AG09309 (cell line): ENCODE measurements around the gene ZNF354C.

Experiments used
- DNase-seq: peaks from one replicate; pipeline ENCODE4 v3.0.0-alpha.2; 2010; ENCODE audit warnings: low read depth
- H3K4me3 ChIP-seq: 2 replicates; pipeline ENCODE4 v1.5.1; 2011; ENCODE audit warnings: mild to moderate bottlenecking, low read depth, low read length, moderate library complexity; ENCODE audit not compliant: control insufficient read depth
- CTCF ChIP-seq: IDR thresholded peaks from 2 replicates; pipeline ENCODE4 v1.5.1; 2011; ENCODE audit warnings: mild to moderate bottlenecking, low read depth, low read length, inconsistent platforms; ENCODE audit not compliant: insufficient read depth, control insufficient read depth; ENCODE audit errors: missing control alignments

ZNF354C gene

GRCh38 chr5:179119415-179120170, 59.4 kb downstream of the ZNF354C start:
- no peak for TF ChIP-seq CTCF
- no peak for DNase-seq
- no peak overlapping the region for H3K4me3 ChIP-seq

- DNase-seq = no peak
- no peak overlapping the region for H3K4me3 ChIP-seq
- no peak for TF ChIP-seq CTCF
Measured at GRCh38 chr5:179120421-179120861, 60.3 kb downstream of the ZNF354C start.

GRCh38 chr5:179120951-179121666, 60.9 kb downstream of the ZNF354C start:
- no peak overlapping the region for H3K4me3 ChIP-seq
- no peak for TF ChIP-seq CTCF
- no peak for DNase-seq

- TF ChIP-seq CTCF = no peak
- no peak overlapping the region for H3K4me3 ChIP-seq
- no peak for DNase-seq
Measured at GRCh38 chr5:179121667-179122111, 61.5 kb downstream of the ZNF354C start.

- no peak for DNase-seq
- TF ChIP-seq CTCF = no peak
- H3K4me3 ChIP-seq = no peak overlapping the region
Measured at GRCh38 chr5:179122411-179123108, 62.4 kb downstream of the ZNF354C start.

GRCh38 chr5:179123109-179123426, 62.9 kb downstream of the ZNF354C start:
- TF ChIP-seq CTCF = no peak
- no peak for DNase-seq
- no peak overlapping the region for H3K4me3 ChIP-seq
